Measurements from ENCODE around the gene CISD3. TPM values are rescaled to one million over a fixed set of nuclear protein-coding genes. Genes with fewer than 3 reads are reported as not detected.
A peak's percentile ranks its signal among the peaks of the same experiment; 100 is the strongest.

Gene CISD3
- total and polyA plus RNA-seq, 10 of the 15 experiments (the other 5 are each of a cell fraction or from before 2014, with no cell fraction given) = 2.6 to 38.1 (median 8.1) TPM

DNA sequence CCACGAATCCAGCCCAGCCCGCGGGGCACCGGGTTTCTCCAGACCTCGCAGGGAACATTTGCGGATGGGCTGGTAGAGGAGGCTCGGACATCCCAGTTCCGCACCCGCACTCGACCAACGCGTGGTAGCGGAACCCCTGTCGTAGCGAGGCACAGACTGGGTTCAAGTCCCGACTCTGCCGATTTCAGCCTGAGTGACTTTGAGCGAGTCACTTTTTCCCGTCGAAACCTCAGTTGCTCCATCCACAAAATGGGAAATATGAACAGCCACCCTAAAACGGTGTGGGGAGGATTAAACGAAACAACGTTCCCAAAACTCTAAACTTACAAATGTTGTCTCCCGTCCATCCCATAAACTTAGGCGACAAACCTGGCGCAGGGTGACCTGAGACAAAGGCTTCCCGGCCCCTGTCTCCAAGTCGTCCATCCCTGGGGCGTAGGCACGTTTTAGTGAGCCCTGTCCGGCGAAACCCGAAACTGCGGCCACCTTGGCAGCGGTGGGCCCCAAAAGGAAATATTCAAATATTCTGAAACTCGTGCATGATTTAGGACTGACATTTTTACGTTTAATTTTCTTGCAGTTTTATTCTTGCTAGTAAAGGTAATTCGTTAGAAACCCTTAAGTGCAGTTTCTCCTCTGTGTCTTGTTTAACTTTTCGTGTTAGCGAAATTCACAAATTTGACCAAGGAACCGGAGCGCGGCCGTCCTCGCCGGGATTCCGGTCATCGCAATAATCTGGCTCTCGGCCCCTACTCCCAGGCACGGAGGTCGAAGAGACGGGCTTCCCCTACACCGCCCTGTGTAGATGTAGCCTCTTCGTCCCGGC, 27.0 kb upstream of the CISD3 start (continued):
- TF ChIP-seq CBX5 (IDR thresholded peaks at IDR 0.05; ENCODE audit: low read depth) = peak; percentile 30; the same call in 1 of the 2 replicates
- peak; percentile 17; the same call in 1 of the 2 replicates for TF ChIP-seq SMAD5 (IDR thresholded peaks at IDR 0.05; ENCODE audit: low read depth)
- no peak for TF ChIP-seq CEBPB (IDR thresholded peaks at IDR 0.05; ENCODE audit: borderline replicate concordance in 1 of 2, low read depth in 2 of 2, low read length in 2 of 2)
- TF ChIP-seq, protein P1, sequence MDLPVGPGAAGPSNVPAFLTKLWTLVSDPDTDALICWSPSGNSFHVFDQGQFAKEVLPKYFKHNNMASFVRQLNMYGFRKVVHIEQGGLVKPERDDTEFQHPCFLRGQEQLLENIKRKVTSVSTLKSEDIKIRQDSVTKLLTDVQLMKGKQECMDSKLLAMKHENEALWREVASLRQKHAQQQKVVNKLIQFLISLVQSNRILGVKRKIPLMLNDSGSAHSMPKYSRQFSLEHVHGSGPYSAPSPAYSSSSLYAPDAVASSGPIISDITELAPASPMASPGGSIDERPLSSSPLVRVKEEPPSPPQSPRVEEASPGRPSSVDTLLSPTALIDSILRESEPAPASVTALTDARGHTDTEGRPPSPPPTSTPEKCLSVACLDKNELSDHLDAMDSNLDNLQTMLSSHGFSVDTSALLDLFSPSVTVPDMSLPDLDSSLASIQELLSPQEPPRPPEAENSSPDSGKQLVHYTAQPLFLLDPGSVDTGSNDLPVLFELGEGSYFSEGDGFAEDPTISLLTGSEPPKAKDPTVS (IDR thresholded peaks at IDR 0.05; ENCODE audit: low read depth, low read length) = no peak
- peak; percentile 70; the same call in 2 of the 3 replicates for TF ChIP-seq POU2F2 (IDR thresholded peaks at IDR 0.05; ENCODE audit: borderline replicate concordance, low read depth, low read length)
- TF ChIP-seq SMARCA5 (IDR thresholded peaks at IDR 0.05) = peak; percentile 92
- TF ChIP-seq MEF2A (IDR thresholded peaks at IDR 0.05; ENCODE audit: insufficient read depth, low read depth, low read length) = 0 out of 2 replicates have a peak, but pooled peaks have one; percentile 14
- peak; percentile 56 for TF ChIP-seq PML (IDR thresholded peaks at IDR 0.05; ENCODE audit: low read length)
- 0 out of 2 replicates have a peak, but pooled peaks have one; percentile 20 for TF ChIP-seq CREM (IDR thresholded peaks at IDR 0.05; ENCODE audit: low read depth)
- peak; percentile 62 for TF ChIP-seq SPI1 (IDR thresholded peaks at IDR 0.05; ENCODE audit: borderline replicate concordance, insufficient read depth, low read depth, low read length)
- TF ChIP-seq, protein P2, sequence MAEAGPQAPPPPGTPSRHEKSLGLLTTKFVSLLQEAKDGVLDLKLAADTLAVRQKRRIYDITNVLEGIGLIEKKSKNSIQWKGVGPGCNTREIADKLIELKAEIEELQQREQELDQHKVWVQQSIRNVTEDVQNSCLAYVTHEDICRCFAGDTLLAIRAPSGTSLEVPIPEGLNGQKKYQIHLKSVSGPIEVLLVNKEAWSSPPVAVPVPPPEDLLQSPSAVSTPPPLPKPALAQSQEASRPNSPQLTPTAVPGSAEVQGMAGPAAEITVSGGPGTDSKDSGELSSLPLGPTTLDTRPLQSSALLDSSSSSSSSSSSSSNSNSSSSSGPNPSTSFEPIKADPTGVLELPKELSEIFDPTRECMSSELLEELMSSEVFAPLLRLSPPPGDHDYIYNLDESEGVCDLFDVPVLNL (IDR thresholded peaks at IDR 0.05; ENCODE audit: low read depth, low read length) = no peak
- TF ChIP-seq CBFB (IDR thresholded peaks at IDR 0.05; ENCODE audit: low read depth) = no peak; the same call in 1 of the 2 replicates
- no peak for TF ChIP-seq TARDBP (IDR thresholded peaks at IDR 0.05; ENCODE audit: borderline replicate concordance)
- TF ChIP-seq, protein P3, sequence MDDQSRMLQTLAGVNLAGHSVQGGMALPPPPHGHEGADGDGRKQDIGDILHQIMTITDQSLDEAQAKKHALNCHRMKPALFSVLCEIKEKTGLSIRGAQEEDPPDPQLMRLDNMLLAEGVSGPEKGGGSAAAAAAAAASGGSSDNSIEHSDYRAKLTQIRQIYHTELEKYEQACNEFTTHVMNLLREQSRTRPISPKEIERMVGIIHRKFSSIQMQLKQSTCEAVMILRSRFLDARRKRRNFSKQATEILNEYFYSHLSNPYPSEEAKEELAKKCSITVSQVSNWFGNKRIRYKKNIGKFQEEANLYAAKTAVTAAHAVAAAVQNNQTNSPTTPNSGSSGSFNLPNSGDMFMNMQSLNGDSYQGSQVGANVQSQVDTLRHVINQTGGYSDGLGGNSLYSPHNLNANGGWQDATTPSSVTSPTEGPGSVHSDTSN (IDR thresholded peaks at IDR 0.05; ENCODE audit: insufficient replicate concordance, low read depth, low read length) = no peak
- peak; percentile 43; the same call in 1 of the 2 replicates for TF ChIP-seq POLR2A (IDR thresholded peaks at IDR 0.05; ENCODE audit: low read depth, low read length)
- peak; percentile 71 for TF ChIP-seq POLR2AphosphoS5 (IDR thresholded peaks at IDR 0.05; ENCODE audit: low read length)
- no peak for TF ChIP-seq TBL1XR1 (IDR thresholded peaks at IDR 0.05; ENCODE audit: low read depth, low read length)
- TF ChIP-seq ESRRA (IDR thresholded peaks at IDR 0.05; ENCODE audit: low read length) = no peak
- TF ChIP-seq, protein P4, sequence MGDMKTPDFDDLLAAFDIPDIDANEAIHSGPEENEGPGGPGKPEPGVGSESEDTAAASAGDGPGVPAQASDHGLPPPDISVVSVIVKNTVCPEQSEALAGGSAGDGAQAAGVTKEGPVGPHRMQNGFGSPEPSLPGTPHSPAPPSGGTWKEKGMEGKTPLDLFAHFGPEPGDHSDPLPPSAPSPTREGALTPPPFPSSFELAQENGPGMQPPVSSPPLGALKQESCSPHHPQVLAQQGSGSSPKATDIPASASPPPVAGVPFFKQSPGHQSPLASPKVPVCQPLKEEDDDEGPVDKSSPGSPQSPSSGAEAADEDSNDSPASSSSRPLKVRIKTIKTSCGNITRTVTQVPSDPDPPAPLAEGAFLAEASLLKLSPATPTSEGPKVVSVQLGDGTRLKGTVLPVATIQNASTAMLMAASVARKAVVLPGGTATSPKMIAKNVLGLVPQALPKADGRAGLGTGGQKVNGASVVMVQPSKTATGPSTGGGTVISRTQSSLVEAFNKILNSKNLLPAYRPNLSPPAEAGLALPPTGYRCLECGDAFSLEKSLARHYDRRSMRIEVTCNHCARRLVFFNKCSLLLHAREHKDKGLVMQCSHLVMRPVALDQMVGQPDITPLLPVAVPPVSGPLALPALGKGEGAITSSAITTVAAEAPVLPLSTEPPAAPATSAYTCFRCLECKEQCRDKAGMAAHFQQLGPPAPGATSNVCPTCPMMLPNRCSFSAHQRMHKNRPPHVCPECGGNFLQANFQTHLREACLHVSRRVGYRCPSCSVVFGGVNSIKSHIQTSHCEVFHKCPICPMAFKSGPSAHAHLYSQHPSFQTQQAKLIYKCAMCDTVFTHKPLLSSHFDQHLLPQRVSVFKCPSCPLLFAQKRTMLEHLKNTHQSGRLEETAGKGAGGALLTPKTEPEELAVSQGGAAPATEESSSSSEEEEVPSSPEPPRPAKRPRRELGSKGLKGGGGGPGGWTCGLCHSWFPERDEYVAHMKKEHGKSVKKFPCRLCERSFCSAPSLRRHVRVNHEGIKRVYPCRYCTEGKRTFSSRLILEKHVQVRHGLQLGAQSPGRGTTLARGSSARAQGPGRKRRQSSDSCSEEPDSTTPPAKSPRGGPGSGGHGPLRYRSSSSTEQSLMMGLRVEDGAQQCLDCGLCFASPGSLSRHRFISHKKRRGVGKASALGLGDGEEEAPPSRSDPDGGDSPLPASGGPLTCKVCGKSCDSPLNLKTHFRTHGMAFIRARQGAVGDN (IDR thresholded peaks at IDR 0.05) = no peak
- TF ChIP-seq, protein P5, sequence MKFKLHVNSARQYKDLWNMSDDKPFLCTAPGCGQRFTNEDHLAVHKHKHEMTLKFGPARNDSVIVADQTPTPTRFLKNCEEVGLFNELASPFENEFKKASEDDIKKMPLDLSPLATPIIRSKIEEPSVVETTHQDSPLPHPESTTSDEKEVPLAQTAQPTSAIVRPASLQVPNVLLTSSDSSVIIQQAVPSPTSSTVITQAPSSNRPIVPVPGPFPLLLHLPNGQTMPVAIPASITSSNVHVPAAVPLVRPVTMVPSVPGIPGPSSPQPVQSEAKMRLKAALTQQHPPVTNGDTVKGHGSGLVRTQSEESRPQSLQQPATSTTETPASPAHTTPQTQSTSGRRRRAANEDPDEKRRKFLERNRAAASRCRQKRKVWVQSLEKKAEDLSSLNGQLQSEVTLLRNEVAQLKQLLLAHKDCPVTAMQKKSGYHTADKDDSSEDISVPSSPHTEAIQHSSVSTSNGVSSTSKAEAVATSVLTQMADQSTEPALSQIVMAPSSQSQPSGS (IDR thresholded peaks at IDR 0.05; ENCODE audit: low read length) = peak; percentile 31; the same call in 1 of the 2 replicates
- 0 out of 2 replicates have a peak, but pooled peaks have one; percentile 24 for TF ChIP-seq LARP7 (IDR thresholded peaks at IDR 0.05)

Data from GM12878 (cell line).